Measurements from ENCODE around the gene STRIP1.

- TF ChIP-seq, protein P1, sequence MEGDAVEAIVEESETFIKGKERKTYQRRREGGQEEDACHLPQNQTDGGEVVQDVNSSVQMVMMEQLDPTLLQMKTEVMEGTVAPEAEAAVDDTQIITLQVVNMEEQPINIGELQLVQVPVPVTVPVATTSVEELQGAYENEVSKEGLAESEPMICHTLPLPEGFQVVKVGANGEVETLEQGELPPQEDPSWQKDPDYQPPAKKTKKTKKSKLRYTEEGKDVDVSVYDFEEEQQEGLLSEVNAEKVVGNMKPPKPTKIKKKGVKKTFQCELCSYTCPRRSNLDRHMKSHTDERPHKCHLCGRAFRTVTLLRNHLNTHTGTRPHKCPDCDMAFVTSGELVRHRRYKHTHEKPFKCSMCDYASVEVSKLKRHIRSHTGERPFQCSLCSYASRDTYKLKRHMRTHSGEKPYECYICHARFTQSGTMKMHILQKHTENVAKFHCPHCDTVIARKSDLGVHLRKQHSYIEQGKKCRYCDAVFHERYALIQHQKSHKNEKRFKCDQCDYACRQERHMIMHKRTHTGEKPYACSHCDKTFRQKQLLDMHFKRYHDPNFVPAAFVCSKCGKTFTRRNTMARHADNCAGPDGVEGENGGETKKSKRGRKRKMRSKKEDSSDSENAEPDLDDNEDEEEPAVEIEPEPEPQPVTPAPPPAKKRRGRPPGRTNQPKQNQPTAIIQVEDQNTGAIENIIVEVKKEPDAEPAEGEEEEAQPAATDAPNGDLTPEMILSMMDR (IDR thresholded peaks at IDR 0.05; ENCODE audit: low read depth, low read length, missing input control), result no peak
- TF ChIP-seq, protein P2, sequence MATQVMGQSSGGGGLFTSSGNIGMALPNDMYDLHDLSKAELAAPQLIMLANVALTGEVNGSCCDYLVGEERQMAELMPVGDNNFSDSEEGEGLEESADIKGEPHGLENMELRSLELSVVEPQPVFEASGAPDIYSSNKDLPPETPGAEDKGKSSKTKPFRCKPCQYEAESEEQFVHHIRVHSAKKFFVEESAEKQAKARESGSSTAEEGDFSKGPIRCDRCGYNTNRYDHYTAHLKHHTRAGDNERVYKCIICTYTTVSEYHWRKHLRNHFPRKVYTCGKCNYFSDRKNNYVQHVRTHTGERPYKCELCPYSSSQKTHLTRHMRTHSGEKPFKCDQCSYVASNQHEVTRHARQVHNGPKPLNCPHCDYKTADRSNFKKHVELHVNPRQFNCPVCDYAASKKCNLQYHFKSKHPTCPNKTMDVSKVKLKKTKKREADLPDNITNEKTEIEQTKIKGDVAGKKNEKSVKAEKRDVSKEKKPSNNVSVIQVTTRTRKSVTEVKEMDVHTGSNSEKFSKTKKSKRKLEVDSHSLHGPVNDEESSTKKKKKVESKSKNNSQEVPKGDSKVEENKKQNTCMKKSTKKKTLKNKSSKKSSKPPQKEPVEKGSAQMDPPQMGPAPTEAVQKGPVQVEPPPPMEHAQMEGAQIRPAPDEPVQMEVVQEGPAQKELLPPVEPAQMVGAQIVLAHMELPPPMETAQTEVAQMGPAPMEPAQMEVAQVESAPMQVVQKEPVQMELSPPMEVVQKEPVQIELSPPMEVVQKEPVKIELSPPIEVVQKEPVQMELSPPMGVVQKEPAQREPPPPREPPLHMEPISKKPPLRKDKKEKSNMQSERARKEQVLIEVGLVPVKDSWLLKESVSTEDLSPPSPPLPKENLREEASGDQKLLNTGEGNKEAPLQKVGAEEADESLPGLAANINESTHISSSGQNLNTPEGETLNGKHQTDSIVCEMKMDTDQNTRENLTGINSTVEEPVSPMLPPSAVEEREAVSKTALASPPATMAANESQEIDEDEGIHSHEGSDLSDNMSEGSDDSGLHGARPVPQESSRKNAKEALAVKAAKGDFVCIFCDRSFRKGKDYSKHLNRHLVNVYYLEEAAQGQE (IDR thresholded peaks at IDR 0.05), result no peak
- TF ChIP-seq RAD21 (IDR thresholded peaks at IDR 0.05), result no peak
- no peak for TF ChIP-seq TAF1 (conservative IDR thresholded peaks at IDR 0.05)
- TF ChIP-seq JUND (IDR thresholded peaks at IDR 0.05), result no peak
- TF ChIP-seq, protein P3, sequence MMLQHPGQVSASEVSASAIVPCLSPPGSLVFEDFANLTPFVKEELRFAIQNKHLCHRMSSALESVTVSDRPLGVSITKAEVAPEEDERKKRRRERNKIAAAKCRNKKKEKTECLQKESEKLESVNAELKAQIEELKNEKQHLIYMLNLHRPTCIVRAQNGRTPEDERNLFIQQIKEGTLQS (IDR thresholded peaks at IDR 0.05), result no peak
- TF ChIP-seq YY1 (IDR thresholded peaks at IDR 0.05), result no peak
- no peak for TF ChIP-seq GABPA (IDR thresholded peaks at IDR 0.05 in 1 of 2, conservative IDR thresholded peaks at IDR 0.05 in 1 of 2)
- TF ChIP-seq HNF4G (IDR thresholded peaks at IDR 0.05), result no peak
Measured at GRCh38 chr1:110056776-110057175, 22.4 kb downstream of the STRIP1 start.
